A673 (cell line): ENCODE data around the gene KCNK2. TPM values are rescaled to one million over a fixed set of nuclear protein-coding genes. Genes with fewer than 3 reads are reported as not detected.

Source experiments
- BruUV-seq: library from RNA; stranded (reverse); fragments of 400-500 nt; replicated peaks from 2 replicates; lab custom pipeline; 2021; lab: Mats Ljungman, UMichigan
- CTCF ChIA-PET: fragments of 300-600 bp; sonication (Branson Sonifier 250); formaldehyde crosslinking; loops from one replicate; lab custom pipeline; 2022; ENCODE audit warnings: antibody characterized with exemption; lab: Charles Lee
- POLR2A ChIA-PET: fragments of 300-600 bp; sonication (Branson Sonifier 250); formaldehyde crosslinking; loops from one replicate; lab custom pipeline; 2022; ENCODE audit warnings: antibody characterized with exemption; ENCODE audit not compliant: low non-redundant PET; lab: Charles Lee
- DNase-seq: peaks from one replicate; pipeline ENCODE4 v3.0.0-alpha.2; 2015; ENCODE audit warnings: low spot score
- H3K27ac ChIP-seq: fragments of 200-600 bp; sonication (generic); 2 replicates; pipeline ENCODE4 v1.5.1; 2016; ENCODE audit warnings: mixed run types, low read depth, mild to moderate bottlenecking, mixed read lengths, antibody characterized with exemption, low read length; ENCODE audit not compliant: poor library complexity, severe bottlenecking
- H3K27me3 ChIP-seq: fragments of 200-600 bp; sonication (generic); replicated peaks from 2 replicates; pipeline ENCODE4 v1.6.1; 2017; ENCODE audit warnings: mixed run types, low read depth, mild to moderate bottlenecking, mixed read lengths, antibody characterized with exemption, low read length; ENCODE audit not compliant: insufficient read depth, poor library complexity
- H3K36me3 ChIP-seq: fragments of 200-600 bp; sonication (generic); 2 replicates; pipeline ENCODE4 v1.6.1; 2016; ENCODE audit warnings: mixed run types, mild to moderate bottlenecking, mixed read lengths, antibody characterized with exemption, low read length; ENCODE audit not compliant: insufficient read depth, poor library complexity, severe bottlenecking
- H3K4me1 ChIP-seq: fragments of 200-600 bp; sonication (generic); 2 replicates; pipeline ENCODE4 v1.6.1; 2017; ENCODE audit warnings: mixed run types, mild to moderate bottlenecking, mixed read lengths, antibody characterized with exemption, low read length; ENCODE audit not compliant: insufficient read depth, poor library complexity, severe bottlenecking
- H3K4me3 ChIP-seq: fragments of 200-600 bp; sonication (generic); 2 replicates; pipeline ENCODE4 v1.5.1; 2016; ENCODE audit warnings: low read depth, mixed run types, mild to moderate bottlenecking, mixed read lengths, low read length; ENCODE audit not compliant: poor library complexity, severe bottlenecking
- H3K9me3 ChIP-seq: fragments of 200-600 bp; sonication (generic); 2 replicates; pipeline ENCODE4 v1.6.1; 2016; ENCODE audit warnings: mixed run types, low read depth, mild to moderate bottlenecking, mixed read lengths, antibody characterized with exemption, low read length; ENCODE audit not compliant: poor library complexity, severe bottlenecking
- EZH2 ChIP-seq: fragments of 200-600 bp; sonication (generic); IDR thresholded peaks from 2 replicates; pipeline ENCODE4 v1.6.1; 2017; ENCODE audit warnings: borderline replicate concordance, low read depth, mild to moderate bottlenecking, mixed read lengths, antibody characterized with exemption, low read length; ENCODE audit not compliant: poor library complexity, severe bottlenecking
- intact Hi-C: fragments of 100-400 bp; cut with micrococcal nuclease; formaldehyde crosslinking; loops from one replicate; pipeline ENCODE4 v1.10.0; 2022; ENCODE audit not compliant: unreplicated experiment
- total RNA-seq: library from RNA; stranded (reverse); gene quantifications from 2 replicates; pipeline ENCODE4 v1.2.3, GENCODE V29; 2021
- TF ChIP-seq, protein P1 (sequence below): fragments of 300-800, 200-600 bp; sonication (generic); conservative IDR thresholded peaks from 2 replicates; pipeline ENCODE4 v1.5.1; 2017; ENCODE audit warnings: low read depth, mild to moderate bottlenecking, antibody characterized with exemption, low read length, moderate library complexity, mixed read lengths

Gene KCNK2
- total RNA-seq, 1 experiment from 2014 or later, result not detected

DNA sequence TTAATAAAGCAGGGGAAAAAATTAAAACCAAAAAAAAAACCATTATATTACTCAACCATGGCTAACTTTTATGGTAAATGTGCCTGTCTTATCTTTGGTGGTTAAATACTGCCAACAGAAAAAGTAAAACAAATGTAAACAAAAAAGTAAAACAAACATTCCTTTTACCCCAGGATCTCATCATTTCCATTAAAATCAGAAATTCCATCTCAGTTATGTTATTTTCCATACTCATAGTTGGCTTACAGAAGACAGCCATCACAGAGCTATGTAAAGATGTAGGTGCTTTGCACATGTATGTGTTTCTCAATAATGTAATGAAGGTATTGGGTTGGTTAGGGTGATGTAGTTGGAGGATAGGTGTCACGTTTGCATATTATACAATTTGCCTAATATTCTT, 185.0 kb downstream of the KCNK2 start:
- H3K4me1 ChIP-seq, result no peaks in the 10 kb centered on the region
- no TSS peak for BruUV-seq
- POLR2A ChIA-PET, result no interaction called here
- intact Hi-C loops, result no loop called here
- H3K9me3 ChIP-seq, result no peaks in the 10 kb centered on the region
- H3K4me3 ChIP-seq, result no peak overlapping the region
- H3K27ac ChIP-seq, result no peak overlapping the region
- TF ChIP-seq, protein P1, sequence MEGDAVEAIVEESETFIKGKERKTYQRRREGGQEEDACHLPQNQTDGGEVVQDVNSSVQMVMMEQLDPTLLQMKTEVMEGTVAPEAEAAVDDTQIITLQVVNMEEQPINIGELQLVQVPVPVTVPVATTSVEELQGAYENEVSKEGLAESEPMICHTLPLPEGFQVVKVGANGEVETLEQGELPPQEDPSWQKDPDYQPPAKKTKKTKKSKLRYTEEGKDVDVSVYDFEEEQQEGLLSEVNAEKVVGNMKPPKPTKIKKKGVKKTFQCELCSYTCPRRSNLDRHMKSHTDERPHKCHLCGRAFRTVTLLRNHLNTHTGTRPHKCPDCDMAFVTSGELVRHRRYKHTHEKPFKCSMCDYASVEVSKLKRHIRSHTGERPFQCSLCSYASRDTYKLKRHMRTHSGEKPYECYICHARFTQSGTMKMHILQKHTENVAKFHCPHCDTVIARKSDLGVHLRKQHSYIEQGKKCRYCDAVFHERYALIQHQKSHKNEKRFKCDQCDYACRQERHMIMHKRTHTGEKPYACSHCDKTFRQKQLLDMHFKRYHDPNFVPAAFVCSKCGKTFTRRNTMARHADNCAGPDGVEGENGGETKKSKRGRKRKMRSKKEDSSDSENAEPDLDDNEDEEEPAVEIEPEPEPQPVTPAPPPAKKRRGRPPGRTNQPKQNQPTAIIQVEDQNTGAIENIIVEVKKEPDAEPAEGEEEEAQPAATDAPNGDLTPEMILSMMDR, result no peak
- no peak for TF ChIP-seq EZH2
- H3K36me3 ChIP-seq, result no peaks in the 10 kb centered on the region
- CTCF ChIA-PET, result no interaction called here
- no peaks in the 10 kb centered on the region for H3K27me3 ChIP-seq
- DNase-seq, result no peak

DNA sequence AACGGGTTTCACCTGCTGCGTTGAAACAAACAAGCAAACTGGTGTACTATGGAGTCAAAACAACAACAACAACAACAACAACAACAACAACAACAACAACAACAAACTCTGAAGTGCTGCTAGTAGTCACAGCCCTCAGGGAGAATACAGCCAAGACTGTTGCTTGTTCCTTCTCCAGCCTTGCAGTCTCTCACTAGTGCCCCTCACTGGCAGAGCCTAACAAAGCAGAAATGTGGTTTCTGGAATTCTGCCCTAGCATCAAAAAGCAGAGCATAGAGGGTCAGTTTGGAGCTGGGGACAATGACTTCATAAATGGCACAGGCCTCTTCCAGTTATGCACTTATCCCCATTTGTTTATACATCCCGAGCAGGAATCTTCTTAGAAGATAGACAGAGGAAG, 187.4 kb downstream of the KCNK2 start:
- Histone ChIP-seq H3K9me3 (no peaks in the 10 kb centered on the region), H3K27ac (no peak overlapping the region), H3K27me3 (no peaks in the 10 kb centered on the region), H3K4me3 (no peak overlapping the region), H3K4me1 (no peaks in the 10 kb centered on the region), H3K36me3 (no peaks in the 10 kb centered on the region)
- ChIA-PET CTCF (no interaction called here), POLR2A (no interaction called here)
- TF ChIP-seq EZH2, result no peak
- TF ChIP-seq, protein P1, result no peak
- intact Hi-C loops, result no loop called here
- DNase-seq, result no peak
- BruUV-seq, result no TSS peak

DNA sequence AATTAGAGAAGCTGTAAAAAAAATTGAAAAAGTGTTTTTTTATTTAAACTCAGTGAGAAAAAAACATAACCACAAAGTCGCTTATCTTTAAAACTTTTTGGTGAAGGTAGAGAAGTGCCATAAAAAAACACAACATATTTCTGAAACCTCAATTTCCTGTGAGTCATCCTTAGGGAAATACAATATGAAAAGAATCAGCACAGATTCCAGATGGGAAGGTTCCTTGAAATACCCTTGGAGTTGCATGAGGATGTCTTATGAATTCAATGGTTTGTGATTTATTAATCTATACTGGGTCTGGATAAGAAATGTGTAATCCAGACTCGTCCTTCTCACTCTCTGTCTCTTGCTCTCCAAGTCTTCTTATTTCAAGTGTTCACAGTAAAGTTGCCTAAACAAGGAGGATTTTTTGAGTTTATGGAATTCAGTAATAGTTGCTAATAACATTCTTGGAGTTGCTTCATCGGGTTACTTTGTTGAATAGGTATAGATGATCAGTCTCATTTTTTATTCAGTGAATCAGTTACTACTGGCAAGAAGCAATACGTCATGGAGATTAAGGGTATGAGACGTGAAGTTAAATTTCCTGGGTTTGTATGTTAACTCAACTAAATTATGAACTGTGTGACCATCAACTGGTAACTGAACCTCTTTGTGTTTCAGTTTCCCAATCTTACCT, 191.4 kb downstream of the KCNK2 start:
- intact Hi-C loops, result no loop called here
- Histone ChIP-seq H3K27me3 (no peaks in the 10 kb centered on the region), H3K4me3 (no peak overlapping the region), H3K9me3 (no peaks in the 10 kb centered on the region), H3K36me3 (no peaks in the 10 kb centered on the region), H3K27ac (peak overlapping the region; percentile 45), H3K4me1 (no peaks in the 10 kb centered on the region)
- peak; percentile 72 for DNase-seq
- CTCF ChIA-PET, result no interaction called here
- no peak for TF ChIP-seq EZH2
- TF ChIP-seq, protein P1, result no peak
- BruUV-seq, result no TSS peak
- POLR2A ChIA-PET, result no interaction called here
